Fibroblast of lung (primary cell): ENCODE data around the gene BAIAP2. TPM values are rescaled to one million over a fixed set of nuclear protein-coding genes. Genes with fewer than 3 reads are reported as not detected.

Experiments used
- DNase-seq, 2 donors: peaks; one replicate each; pipeline versions ENCODE4 v3.0.0 to v3.0.0-alpha.2; 2010; ENCODE audit warnings: low read depth in 2 of 2
- H2AFZ ChIP-seq: 2 replicates; pipeline ENCODE4 v1.5.1; 2012; ENCODE audit warnings: low read length, control low read depth, inconsistent platforms
- H3K27ac ChIP-seq: 2 replicates; pipeline ENCODE4 v1.5.1; 2011; ENCODE audit warnings: low read length, control low read depth; ENCODE audit not compliant: insufficient read depth
- H3K27me3 ChIP-seq: 2 replicates; pipeline ENCODE4 v1.5.1; 2011; ENCODE audit warnings: mild to moderate bottlenecking, low read length; ENCODE audit not compliant: control insufficient read depth, insufficient read depth
- H3K36me3 ChIP-seq: 2 replicates; pipeline ENCODE4 v1.5.1; 2011; ENCODE audit warnings: low read length; ENCODE audit not compliant: control insufficient read depth, insufficient read depth
- H3K4me1 ChIP-seq: 2 replicates; pipeline ENCODE4 v1.5.1; 2011; ENCODE audit warnings: low read length; ENCODE audit not compliant: control insufficient read depth, insufficient read depth; ENCODE audit errors: extremely low read depth
- H3K4me2 ChIP-seq: 2 replicates; pipeline ENCODE4 v1.5.1; 2011; ENCODE audit warnings: low read length, control low read depth; ENCODE audit not compliant: insufficient read depth; ENCODE audit errors: extremely low read depth
- H3K4me3 ChIP-seq, 4 experiments: fragments of 200-600 bp in 1 of 4; sonication (generic) in 1 of 4; replicated peaks in 1 of 4; 2 replicates each; pipeline ENCODE4 v1.5.1; 2011 to 2016; ENCODE audit warnings: low read length in 4 of 4, low read depth in 3 of 4, mild to moderate bottlenecking in 3 of 4, control low read depth in 2 of 4, inconsistent platforms in 1 of 4, mixed read lengths in 1 of 4; ENCODE audit not compliant: insufficient read depth in 1 of 4; ENCODE audit errors: control extremely low read depth in 1 of 4
- H3K79me2 ChIP-seq: 2 replicates; pipeline ENCODE4 v1.5.1; 2012; ENCODE audit warnings: mild to moderate bottlenecking, low read length, inconsistent platforms; ENCODE audit not compliant: control insufficient read depth, insufficient read depth
- H3K9ac ChIP-seq: 2 replicates; pipeline ENCODE4 v1.5.1; 2011; ENCODE audit warnings: mild to moderate bottlenecking, low read length, control low read depth; ENCODE audit not compliant: insufficient read depth
- H3K9me3 ChIP-seq: 2 replicates; pipeline ENCODE4 v1.5.1; 2012; ENCODE audit warnings: low read depth, low read length; ENCODE audit not compliant: control insufficient read depth, insufficient read depth
- H4K20me1 ChIP-seq: 2 replicates; pipeline ENCODE4 v1.5.1; 2011; ENCODE audit warnings: low read length; ENCODE audit not compliant: control insufficient read depth, insufficient read depth; ENCODE audit errors: extremely low read depth
- CTCF ChIP-seq, 2 donors: IDR thresholded peaks in 1 of 2; conservative IDR thresholded peaks in 1 of 2; 1 replicate in 1 of 2; 2 replicates in 1 of 2; pipeline ENCODE4 v1.5.1; 2011 to 2012; ENCODE audit warnings: low read length in 2 of 2, control low read depth in 1 of 2, inconsistent platforms in 1 of 2, low read depth in 1 of 2, mild to moderate bottlenecking in 1 of 2
- EZH2 ChIP-seq: IDR thresholded peaks from 2 replicates; pipeline ENCODE4 v1.5.1; 2012; ENCODE audit warnings: low read length, control low read depth, mild to moderate bottlenecking; ENCODE audit errors: missing control alignments
- polyA plus RNA-seq, 2 donors: library from polyadenylated mRNA; depleted of rRNA in 1 of 2; stranded (reverse) in 1 of 2; unstranded in 1 of 2; fragments of >200 nt; gene quantifications; 2 replicates each; pipeline ENCODE4 v1.2.1, GENCODE V29; 2011 to 2012; ENCODE audit warnings: missing spikeins in 1 of 2
- total RNA-seq: library from RNA; depleted of rRNA; stranded (reverse); fragments of >200 nt; gene quantifications from 2 replicates; pipeline ENCODE4 v1.2.1, GENCODE V29; 2014

Gene BAIAP2
- total and polyA plus RNA-seq, 2 donors (not counting 1 experiment from before 2014, with no cell fraction given) = 6.0 to 13.4 TPM

- no peak overlapping the region for H2AFZ ChIP-seq
- no peaks in the 10 kb centered on the region for H3K79me2 ChIP-seq
- no peak overlapping the region for H3K4me2 ChIP-seq
- H4K20me1 ChIP-seq = no peaks in the 10 kb centered on the region
- no peak for DNase-seq
- no peaks in the 10 kb centered on the region for H3K4me1 ChIP-seq
- H3K27me3 ChIP-seq = no peaks in the 10 kb centered on the region
- no peak overlapping the region for H3K9ac ChIP-seq
- no peak for TF ChIP-seq CTCF (conservative IDR thresholded peaks at IDR 0.05 in 1 of 2, IDR thresholded peaks at IDR 0.05 in 1 of 2; ENCODE audit: low read depth in 1 of 2, low read length in 2 of 2)
- TF ChIP-seq EZH2 = no peak
- no peak overlapping the region for H3K4me3 ChIP-seq
- H3K36me3 ChIP-seq = no peaks in the 10 kb centered on the region
- H3K9me3 ChIP-seq = no peaks in the 10 kb centered on the region
- H3K27ac ChIP-seq = no peak overlapping the region
Observed at GRCh38 chr17:81127526-81128177, 92.7 kb downstream of the BAIAP2 start.

DNA sequence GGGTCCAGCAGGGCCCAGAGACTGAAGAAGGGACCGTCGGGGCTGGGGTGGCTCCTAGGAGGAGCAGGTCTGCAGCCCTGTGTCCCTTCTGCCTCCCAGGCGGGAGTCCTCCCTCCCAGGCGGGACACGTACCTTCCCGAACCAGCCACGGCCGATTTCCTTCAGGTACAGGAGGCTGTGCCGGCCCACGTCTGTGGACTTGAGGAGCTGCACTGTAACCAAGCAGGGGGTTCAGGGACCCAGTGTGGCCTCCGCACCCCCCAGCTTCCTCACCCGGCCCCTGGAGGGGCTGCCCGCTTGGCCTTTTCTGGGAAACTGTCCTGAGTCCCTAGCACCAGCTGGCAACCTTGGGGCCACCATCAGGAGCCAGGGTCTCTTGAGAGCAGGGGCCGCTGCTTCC, 93.4 kb downstream of the BAIAP2 start:
- Histone ChIP-seq H3K4me2 (no peak overlapping the region), H3K27me3 (no peaks in the 10 kb centered on the region), H2AFZ (no peak overlapping the region), H3K27ac (no peak overlapping the region), H3K9me3 (no peaks in the 10 kb centered on the region), H3K4me3 (no peak overlapping the region), H4K20me1 (no peaks in the 10 kb centered on the region), H3K4me1 (no peaks in the 10 kb centered on the region), H3K79me2 (no peaks in the 10 kb centered on the region), H3K9ac (no peak overlapping the region), H3K36me3 (no peaks in the 10 kb centered on the region)
- DNase-seq = no peak
- TF ChIP-seq EZH2 = no peak
- TF ChIP-seq CTCF (conservative IDR thresholded peaks at IDR 0.05 in 1 of 2, IDR thresholded peaks at IDR 0.05 in 1 of 2; ENCODE audit: low read depth in 1 of 2, low read length in 2 of 2) = no peak

DNA sequence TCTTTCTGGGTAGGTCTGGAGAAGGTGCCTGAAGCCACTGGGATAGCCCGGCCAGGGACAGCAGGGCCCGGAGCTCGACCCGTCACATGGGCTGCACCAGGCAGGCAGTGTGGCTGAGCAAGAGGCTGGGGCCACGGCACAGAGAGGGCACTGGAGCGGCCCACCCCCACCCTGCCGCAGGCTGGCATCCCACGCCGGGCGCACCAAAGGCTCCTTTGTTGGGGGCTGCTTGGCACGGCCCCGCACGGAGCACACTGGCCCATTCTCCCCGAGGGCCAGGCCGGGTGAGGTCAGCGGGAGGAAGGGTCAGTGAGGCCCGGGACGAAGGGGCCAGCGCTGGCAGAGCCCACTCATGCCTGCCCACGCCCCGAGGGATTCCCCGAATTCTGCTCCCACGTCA, 93.8 kb downstream of the BAIAP2 start:
- Histone ChIP-seq H3K79me2 (no peaks in the 10 kb centered on the region), H3K4me2 (no peak overlapping the region), H3K4me1 (no peaks in the 10 kb centered on the region), H3K27me3 (no peaks in the 10 kb centered on the region), H3K9me3 (no peaks in the 10 kb centered on the region), H2AFZ (no peak overlapping the region), H4K20me1 (no peaks in the 10 kb centered on the region), H3K4me3 (no peak overlapping the region), H3K36me3 (no peaks in the 10 kb centered on the region), H3K9ac (no peak overlapping the region), H3K27ac (no peak overlapping the region)
- DNase-seq = no peak
- TF ChIP-seq CTCF (conservative IDR thresholded peaks at IDR 0.05 in 1 of 2, IDR thresholded peaks at IDR 0.05 in 1 of 2; ENCODE audit: low read depth in 1 of 2, low read length in 2 of 2) (no peak), EZH2 (no peak)
